Peyer's patch (tissue), 4 donors: ENCODE measurements around the gene ATF6. TPM values are rescaled to one million over a fixed set of nuclear protein-coding genes. Genes with fewer than 3 reads are reported as not detected.

Experiments
- DNase-seq, 3 donors: peaks; one replicate each; pipeline ENCODE4 v3.0.0-alpha.2; 2017 to 2019
- H3K27ac ChIP-seq, 4 donors: fragments of 200-600 bp; sonication (generic); one replicate each; pipeline ENCODE4 v1.5.1; 2016 to 2019
- H3K27me3 ChIP-seq, 2 donors: fragments of 200-600 bp; sonication (generic); one replicate each; pipeline ENCODE4 v1.5.1; 2019
- H3K36me3 ChIP-seq, 3 donors: fragments of 200-600 bp; sonication (generic); one replicate each; pipeline ENCODE4 v1.5.1; 2016 to 2019
- H3K4me1 ChIP-seq, 4 donors: fragments of 200-600 bp; sonication (generic); one replicate each; pipeline ENCODE4 v1.5.1; 2016 to 2019
- H3K4me3 ChIP-seq, 4 donors: fragments of 200-600 bp; sonication (generic); 1 replicate in 3 of 4; 2 replicates in 1 of 4; pipeline ENCODE4 v1.5.1; 2016 to 2019; ENCODE audit warnings: mild to moderate bottlenecking in 1 of 4
- H3K9me3 ChIP-seq, 4 donors: fragments of 200-600 bp; sonication (generic); one replicate each; pipeline ENCODE4 v1.5.1; 2016 to 2019; ENCODE audit warnings: mild to moderate bottlenecking in 1 of 4
- CTCF ChIP-seq, 6 experiments: fragments of 450-650 bp in 4 of 6; fragments of 200-600 bp in 2 of 6; sonication (generic) in 1 of 6; IDR thresholded peaks; one replicate each; pipeline ENCODE4 v1.5.1; 2017 to 2019; ENCODE audit warnings: antibody characterized with exemption in 6 of 6, mild to moderate bottlenecking in 3 of 6, moderate library complexity in 1 of 6
- POLR2A ChIP-seq, 2 donors: fragments of 450-650 bp; IDR thresholded peaks; one replicate each; pipeline ENCODE4 v1.5.1; 2017; ENCODE audit warnings: antibody characterized with exemption in 2 of 2, mild to moderate bottlenecking in 2 of 2, moderate library complexity in 2 of 2
- total RNA-seq, 4 donors: library from RNA; depleted of rRNA; stranded (reverse); fragments of >200 nt; gene quantifications; one replicate each; pipeline ENCODE4 v1.1.0, GENCODE V29; 2016

The ATF6 gene
- total RNA-seq, 4 donors from 2014 or later = 15.5 to 21.4 (median 20.8) TPM

- no peak overlapping the region for H3K27ac ChIP-seq
- H3K4me1 ChIP-seq = no peaks in the 10 kb centered on the region
- no peak for DNase-seq
- H3K27me3 ChIP-seq = no peaks in the 10 kb centered on the region
- no peaks in the 10 kb centered on the region for H3K9me3 ChIP-seq
- H3K4me3 ChIP-seq = no peak overlapping the region
- no peaks in the 10 kb centered on the region for H3K36me3 ChIP-seq
- no peak for TF ChIP-seq CTCF (IDR thresholded peaks at IDR 0.05)
- TF ChIP-seq POLR2A (IDR thresholded peaks at IDR 0.05) = no peak
These were observed 179.4 kb downstream of the ATF6 start for GRCh38 chr1:161945306-161946060.

- Histone ChIP-seq H3K36me3 (no peaks in the 10 kb centered on the region), H3K27ac (no peak overlapping the region), H3K4me1 (no peaks in the 10 kb centered on the region), H3K27me3 (no peaks in the 10 kb centered on the region), H3K9me3 (no peaks in the 10 kb centered on the region), H3K4me3 (no peak overlapping the region)
- no peak for DNase-seq
- no peak for TF ChIP-seq POLR2A (IDR thresholded peaks at IDR 0.05)
- TF ChIP-seq CTCF (IDR thresholded peaks at IDR 0.05) = no peak
These were observed 180.2 kb downstream of the ATF6 start for GRCh38 chr1:161946071-161946987.

GRCh38 chr1:161948435-161948834, 182.3 kb downstream of the ATF6 start:
- H3K27me3 ChIP-seq = no peaks in the 10 kb centered on the region
- H3K4me3 ChIP-seq = no peak overlapping the region
- no peak for TF ChIP-seq CTCF (IDR thresholded peaks at IDR 0.05)
- no peak for TF ChIP-seq POLR2A (IDR thresholded peaks at IDR 0.05)
- DNase-seq = no peak
- no peaks in the 10 kb centered on the region for H3K4me1 ChIP-seq
- no peaks in the 10 kb centered on the region for H3K9me3 ChIP-seq
- H3K27ac ChIP-seq = no peak overlapping the region
- no peaks in the 10 kb centered on the region for H3K36me3 ChIP-seq

- H3K9me3 ChIP-seq = no peaks in the 10 kb centered on the region
- no peak overlapping the region for H3K27ac ChIP-seq
- DNase-seq = no peak
- no peaks in the 10 kb centered on the region for H3K36me3 ChIP-seq
- no peak for TF ChIP-seq POLR2A (IDR thresholded peaks at IDR 0.05)
- TF ChIP-seq CTCF (IDR thresholded peaks at IDR 0.05) = no peak
- H3K4me1 ChIP-seq = no peaks in the 10 kb centered on the region
- no peak overlapping the region for H3K4me3 ChIP-seq
- H3K27me3 ChIP-seq = no peaks in the 10 kb centered on the region
These were observed 183.4 kb downstream of the ATF6 start for GRCh38 chr1:161949548-161949947.

- DNase-seq = no peak
- TF ChIP-seq CTCF (IDR thresholded peaks at IDR 0.05) (no peak), POLR2A (IDR thresholded peaks at IDR 0.05) (no peak)
- H3K27ac ChIP-seq = no peak overlapping the region
- H3K36me3 ChIP-seq = no peaks in the 10 kb centered on the region
- no peak overlapping the region for H3K4me3 ChIP-seq
- no peaks in the 10 kb centered on the region for H3K9me3 ChIP-seq
- no peaks in the 10 kb centered on the region for H3K27me3 ChIP-seq
- no peaks in the 10 kb centered on the region for H3K4me1 ChIP-seq
These were observed 184.3 kb downstream of the ATF6 start for GRCh38 chr1:161950377-161950776.
